Stimulated activated CD8-positive, alpha-beta memory T cell treated with anti-CD3 and anti-CD28 coated beads, Interleukin-2, amount 100 ng/mL, for 1 hour (primary cell): ENCODE results near the gene NBPF1.
"Not testable (repeated sequence)": the region's sequence is repeated elsewhere in the genome, so short reads cannot be mapped to it uniquely, and the experiment has no call there.

Experiments
- DNase-seq, 2 donors: peaks; one replicate each; pipeline ENCODE4 v3.0.0-alpha.2; 2020; ENCODE audit warnings: low read depth in 2 of 2

NBPF1 gene

DNA sequence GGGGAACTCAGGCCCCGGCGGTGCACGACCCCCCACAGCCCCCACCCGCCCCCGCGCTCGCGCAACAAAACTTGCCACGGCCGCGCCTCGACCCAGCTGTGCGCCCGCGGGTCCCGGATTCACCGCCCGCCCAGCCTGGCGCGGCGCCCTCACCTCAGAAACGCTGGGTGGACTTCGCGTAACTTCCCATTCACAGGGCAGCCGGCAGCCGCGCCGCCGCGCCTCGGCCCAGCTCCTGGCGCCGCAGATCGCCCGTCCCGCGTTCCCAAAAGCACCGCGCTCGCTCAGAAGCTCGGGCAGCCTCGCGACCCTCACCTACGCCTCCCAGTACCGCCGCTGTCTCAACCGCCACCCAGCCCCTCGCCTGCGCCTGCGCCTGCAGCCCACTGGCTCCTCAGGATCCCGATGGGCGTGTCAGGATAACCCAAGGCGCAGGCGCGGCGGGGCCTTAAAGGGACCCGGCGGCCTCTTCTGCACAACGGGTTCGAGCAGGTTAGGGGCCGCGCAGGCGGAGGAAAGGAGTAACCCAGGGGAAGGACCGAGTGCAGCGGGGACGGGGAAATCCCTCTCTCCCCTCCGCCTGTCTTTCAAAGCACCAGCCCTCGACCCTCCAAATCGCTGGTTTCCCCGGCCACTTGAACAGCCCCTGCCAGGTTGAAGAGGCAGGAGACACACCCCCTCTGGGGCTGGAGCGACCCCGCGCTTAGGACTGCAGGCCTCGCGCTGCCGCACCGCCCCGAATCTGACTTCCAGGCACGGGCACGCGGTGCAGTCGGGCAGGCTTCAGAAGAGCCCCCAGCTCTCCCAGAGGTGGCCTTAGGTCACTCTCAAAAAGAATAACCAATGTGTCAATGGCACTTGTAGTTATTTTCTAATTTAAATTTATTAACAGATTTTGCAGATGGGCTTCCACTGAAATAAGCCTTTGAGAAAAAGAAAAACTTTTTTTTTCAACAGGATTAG lies at the start of gene NBPF1:
TSS of gene NBPF1 (minus strand) at position 380 of the 963 bp plus-strand sequence.
- DNase-seq, result peak; percentile 80 to 86

DNA sequence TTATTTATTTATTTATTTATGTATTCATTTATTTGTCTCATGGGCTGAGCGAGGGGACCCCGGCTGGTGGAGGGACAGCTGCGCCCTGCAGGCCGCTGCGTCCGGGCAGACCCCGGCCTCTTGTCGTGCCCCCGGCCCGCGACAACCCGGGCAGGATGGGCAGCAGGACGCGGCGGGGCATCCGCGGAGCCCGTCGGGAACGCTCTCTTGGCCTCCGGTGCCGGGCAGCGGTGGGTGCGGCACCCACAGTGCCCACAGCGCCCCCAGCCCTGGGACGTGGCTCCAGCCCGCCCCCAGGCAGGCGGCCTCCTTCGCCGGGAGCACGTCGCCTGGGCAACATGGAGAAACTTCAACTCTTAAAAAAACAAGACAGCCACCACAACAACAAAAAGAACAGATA lies 44.9 kb upstream of the NBPF1 start:
- not testable (repeated sequence) for DNase-seq

DNA sequence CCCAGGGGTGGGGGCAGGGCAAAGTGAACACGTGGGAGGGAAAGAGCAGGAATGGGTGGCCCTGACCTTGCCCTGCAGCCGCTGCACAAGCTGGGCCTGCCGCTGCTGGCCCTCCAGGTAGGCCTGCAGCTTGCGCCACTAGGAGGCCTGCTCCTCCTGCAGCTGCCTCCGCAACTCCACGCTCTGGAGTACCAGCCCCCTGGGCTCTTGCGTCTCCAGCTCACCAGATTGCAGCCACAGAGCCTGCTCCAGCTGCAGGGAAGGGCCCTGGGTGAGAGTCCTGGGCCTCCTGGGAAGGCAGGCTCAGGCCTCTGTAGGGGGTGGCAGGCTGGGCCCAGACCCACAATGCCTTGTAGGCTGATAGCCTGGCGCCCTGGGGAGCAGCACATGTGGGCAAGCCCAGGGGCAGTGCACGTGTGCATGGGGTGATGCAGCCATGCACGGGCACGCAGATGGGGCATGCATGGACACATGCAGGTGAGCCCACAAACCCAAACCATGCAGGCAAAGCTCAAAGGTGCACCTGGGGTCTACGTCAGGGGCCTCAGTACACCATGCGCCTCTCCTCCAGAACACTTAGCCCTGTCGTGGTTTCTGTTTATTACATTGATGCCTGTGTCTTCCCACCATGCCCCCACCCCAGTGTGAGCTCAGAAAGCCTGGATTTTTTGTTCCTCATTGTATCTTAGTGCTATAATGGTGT lies 43.8 kb upstream of the NBPF1 start:
- not testable (repeated sequence) for DNase-seq

DNA sequence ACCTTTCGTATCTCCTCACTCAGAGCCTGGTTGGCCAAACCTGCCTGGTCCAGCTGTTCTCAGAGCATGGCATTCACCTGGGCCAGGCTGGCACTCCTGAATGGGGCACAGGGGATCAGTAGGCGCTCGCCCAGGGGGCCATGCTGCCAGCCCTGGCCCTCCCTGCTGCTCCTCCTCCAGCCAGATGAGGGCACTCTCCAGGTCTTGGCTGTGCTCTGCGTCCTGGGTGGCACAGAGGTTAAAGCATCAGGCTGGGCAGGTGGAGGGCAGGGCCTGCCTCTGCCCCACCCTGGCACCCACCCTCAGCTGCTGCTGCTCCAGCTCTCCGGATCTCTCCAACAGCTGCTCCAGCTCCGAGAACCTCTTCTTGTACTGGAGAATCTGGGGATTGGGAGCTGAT lies 43.2 kb upstream of the NBPF1 start:
- DNase-seq, result not testable (repeated sequence)

DNA sequence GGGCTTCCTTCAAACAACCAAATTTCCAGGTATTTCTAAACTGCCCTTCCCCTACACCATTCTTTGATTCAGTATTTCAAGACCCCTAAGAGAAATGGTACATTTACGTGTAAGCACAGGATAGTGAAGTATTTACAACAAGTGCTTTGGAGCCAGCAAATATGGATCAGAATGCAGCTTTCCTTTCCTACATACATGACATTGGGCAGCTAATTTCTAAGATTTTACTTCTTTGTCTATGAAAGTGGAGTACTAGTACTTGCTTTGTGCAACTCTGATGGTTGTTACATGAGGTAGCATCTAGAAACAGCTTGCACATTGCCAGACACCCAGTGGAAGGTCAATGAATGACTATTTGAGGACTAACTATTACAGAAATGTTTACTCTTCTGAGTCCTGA lies 38.2 kb upstream of the NBPF1 start:
- not testable (repeated sequence) for DNase-seq

DNA sequence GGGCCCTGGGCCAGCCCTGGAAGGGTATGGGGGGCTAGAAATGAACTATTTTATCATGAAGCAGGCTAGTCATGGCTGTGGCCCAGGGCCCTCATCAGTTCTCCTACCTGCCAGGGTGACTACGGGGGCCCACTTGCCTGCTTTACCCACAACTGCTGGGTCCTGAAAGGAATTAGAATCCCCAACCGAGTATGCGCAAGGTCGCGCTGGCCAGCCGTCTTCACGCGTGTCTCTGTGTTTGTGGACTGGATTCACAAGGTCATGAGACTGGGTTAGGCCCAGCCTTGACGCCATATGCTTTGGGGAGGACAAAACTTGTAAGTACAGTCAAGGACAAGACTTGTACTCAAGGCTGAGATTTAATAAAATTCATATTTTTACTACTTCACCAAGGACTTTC lies 36.6 kb upstream of the NBPF1 start:
- not testable (repeated sequence) for DNase-seq

DNA sequence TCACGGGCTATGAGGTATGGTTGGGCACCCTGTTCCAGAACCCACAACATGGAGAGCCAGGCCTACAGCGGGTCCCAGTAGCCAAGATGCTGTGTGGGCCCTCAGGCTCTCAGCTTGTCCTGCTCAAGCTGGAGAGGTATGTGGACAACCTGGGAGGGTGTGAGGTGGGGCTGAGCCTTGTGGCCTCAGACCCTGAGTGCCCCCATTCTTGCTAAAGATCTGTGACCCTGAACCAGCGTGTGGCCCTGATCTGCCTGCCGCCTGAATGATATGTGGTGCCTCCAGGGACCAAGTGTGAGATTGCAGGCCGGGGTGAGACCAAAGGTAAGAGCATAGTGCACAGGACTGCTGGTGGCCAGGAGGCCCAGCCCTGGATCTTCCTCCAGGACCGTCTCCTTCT lies 36.0 kb upstream of the NBPF1 start:
- not testable (repeated sequence) for DNase-seq

DNA sequence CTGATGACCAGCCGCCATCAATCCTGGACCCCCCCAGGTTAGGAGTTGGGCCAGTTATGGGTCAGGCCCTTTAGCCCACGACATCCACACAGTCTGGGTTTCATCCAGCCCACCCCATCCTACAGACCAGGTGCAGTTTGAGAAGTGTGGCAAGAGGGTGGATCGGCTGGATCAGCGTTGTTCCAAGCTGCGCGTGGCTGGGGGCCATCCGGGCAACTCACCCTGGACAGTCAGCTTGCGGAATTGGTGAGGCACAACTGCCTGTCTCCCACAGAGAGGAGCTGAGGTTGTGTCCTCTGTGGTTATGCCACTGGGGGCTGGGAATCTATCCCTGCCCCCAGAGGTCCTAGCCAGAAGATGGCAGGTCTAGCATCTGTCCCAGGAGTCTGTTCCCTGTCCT lies 35.4 kb upstream of the NBPF1 start:
- not testable (repeated sequence) for DNase-seq

DNA sequence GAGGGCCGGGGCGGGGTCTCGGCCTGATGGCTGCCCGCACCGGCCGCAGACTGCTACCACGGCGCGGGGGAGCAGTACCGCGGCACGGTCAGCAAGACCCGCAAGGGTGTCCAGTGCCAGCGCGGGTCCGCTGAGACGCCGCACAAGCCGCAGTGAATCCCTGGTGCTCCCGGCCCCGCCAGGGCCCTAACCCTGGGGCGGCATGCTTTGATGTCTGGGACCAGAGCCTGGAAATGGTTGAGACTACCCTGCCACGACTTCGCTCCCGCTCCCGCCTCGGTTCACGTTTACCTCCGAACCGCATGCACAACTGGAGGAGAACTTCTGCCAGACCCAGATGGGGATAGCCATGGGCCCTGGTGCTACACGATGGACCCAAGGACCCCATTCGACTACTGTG lies 34.9 kb upstream of the NBPF1 start:
- DNase-seq, result not testable (repeated sequence)

DNA sequence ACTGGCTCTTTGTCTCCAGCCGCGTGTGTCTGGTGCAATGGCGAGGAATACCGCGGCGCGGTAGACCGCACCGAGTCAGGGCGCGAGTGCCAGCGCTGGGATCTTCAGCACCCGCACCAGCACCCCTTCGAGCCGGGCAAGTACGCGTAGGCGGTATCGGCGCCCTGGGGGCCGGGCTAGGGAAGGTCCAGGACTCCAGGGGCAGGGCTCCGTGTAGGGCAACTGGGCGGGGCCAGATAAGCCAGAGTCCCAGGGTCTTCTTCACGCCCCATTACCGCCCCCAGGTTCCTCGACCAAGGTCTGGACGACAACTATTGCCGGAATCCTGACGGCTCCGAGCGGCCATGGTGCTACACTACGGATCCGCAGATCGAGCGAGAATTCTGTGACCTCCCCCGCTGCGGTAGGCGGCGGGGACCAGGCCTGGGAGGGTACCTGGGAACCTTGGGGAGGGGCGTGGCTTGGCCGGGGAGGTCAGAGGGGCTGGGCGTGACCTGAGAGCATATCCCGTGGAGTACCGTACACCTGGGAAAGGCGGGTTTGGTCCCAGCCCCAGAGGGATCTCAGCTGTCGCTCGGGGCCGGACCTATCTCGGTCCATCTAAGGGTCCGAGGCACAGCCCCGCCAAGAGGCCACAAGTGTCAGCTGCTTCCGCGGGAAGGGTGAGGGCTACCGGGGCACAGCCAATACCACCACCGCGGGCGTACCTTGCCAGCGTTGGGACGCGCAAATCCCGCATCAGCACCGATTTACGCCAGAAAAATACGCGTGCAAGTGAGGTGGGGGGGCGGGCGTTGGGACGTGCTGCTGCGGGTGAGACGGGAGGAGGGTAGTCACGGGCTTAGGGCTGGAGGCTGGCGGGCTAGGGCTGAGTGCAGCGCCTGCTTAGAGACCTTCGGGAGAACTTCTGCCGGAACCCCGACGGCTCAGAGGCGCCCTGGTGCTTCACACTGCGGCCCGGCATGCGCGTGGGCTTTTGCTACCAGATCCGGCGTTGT lies 34.1 kb upstream of the NBPF1 start:
- DNase-seq, result not testable (repeated sequence)

DNA sequence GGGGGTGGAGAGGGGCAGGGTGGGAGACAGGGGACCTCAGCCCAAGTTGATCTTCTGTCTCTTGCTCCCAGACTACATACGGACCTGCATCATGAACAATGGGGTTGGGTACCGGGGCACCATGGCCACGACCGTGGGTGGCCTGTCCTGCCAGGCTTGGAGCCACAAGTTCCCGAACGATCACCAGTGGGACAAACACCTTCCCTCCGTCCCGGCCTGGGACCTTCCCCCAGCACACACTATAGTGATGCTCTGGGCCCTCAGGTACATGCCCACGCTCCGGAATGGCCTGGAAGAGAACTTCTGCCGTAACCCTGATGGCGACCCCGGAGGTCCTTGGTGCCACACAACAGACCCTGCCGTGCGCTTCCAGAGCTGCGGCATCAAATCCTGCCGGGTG lies 33.4 kb upstream of the NBPF1 start:
- not testable (repeated sequence) for DNase-seq

DNA sequence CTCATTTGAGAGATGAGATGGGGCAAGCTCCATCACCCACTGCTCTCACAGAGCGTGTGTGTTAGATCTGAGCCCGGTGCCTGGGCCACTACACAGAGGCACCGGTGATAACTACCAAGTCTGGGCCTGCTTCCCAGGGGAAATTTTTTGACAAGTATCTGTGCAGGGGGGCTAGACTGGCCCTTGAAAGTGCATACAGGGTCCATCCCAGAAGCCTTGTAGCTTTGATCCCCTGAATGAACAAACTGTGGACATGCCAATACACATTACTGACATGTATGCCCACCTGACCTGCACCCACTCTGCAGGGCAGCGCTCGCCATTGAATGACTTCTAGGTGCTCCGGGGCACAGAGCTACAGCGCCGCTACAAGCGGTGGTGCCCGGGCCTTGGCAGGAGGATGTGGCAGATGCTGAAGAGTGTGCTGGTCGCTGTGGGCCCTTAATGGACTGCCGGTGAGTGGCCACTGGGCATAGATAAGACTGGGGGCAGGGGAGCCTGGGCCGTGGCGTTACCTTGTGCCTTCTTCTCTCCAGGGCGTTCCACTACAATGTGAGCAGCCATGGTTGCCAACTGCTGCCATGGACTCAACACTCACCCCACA lies 32.8 kb upstream of the NBPF1 start:
- not testable (repeated sequence) for DNase-seq

DNA sequence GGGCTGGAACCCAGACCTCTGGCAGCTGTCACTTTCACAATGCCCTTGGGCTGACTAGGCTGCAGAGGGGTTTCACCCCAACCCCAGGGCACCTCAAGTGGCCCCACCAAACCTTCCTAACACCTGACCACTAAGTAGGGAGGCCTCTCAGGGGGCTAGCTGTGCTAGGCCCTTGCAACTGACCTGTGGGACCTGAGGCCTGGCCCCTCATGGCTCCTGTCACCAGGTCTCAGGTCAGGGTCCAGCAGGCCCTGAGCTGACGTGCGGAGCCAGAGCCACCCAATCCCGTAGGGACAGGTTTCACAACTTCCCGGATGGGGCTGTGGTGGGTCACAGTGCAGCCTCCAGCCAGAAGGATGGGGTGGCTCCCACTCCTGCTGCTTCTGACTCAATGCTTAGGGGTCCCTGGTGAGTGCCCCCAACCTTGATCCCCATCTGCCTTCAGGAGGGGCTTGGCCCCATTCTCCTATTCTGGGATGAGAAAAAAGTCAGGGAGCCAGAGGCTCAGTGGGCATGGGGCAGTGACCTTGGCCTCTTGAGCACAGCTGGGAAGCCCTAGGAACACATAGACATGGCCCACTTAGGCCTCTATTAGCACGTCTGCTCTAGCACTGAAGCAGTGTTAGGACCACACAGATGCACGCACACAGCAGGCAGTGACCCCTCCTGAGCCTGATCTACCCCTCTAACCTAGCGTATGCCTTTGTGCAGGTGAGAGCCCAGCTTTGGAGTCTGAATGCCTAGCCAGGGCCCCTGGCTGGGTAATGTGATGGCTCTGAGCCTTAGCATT lies 32.1 kb upstream of the NBPF1 start:
- not testable (repeated sequence) for DNase-seq

DNA sequence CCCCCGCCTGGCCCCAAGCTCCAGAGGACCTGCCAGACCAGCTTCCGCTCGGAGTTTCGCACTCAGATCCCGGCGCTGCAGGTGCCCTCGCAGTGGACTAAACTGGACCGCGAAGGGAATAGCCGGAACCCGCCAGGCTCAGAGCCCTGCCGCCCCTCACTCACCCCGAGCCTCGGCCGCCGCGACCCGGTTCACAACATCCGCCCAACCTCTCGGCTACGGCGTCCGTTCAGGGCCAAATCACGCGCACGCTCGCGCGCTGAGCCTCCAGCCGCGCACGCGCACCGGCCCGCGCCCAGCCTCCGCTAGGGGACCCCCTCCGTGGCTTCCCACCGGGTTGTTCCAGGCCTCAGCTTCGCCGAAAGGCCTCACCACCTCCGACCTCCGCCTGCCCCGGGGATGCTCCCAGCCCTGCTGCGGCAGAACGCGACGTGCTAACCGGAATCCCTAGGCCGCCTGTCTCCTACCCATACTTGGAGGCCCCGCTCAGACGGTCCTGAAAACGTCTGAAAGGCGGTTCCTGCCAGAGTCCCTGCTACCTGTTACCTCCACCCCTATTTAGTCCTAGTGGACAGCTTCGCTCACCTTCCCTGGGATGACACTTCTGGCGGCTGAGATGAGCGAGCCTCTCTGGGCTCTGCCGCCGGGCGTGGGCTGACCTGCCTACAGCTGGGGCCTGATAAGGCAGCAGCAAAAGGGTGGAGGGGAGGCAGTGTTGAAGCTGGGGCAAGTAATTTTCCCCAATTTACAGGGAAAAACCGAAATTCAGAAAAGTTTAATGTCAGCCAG lies 31.3 kb upstream of the NBPF1 start:
- peak; percentile 100 for DNase-seq

DNA sequence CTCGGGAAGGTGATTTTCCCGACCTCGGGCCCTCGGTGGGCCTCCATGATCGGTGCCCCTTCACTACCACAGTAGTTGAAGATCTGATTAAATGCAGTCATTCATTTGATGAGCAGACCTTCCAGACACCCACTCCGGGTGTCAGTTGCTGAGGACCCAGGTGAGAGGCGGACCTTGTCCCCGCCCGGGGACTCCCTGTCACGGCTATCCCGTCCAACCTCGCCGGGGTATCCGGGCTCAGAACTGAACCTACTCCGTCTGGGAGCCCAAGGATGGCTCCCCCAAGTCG lies 30.8 kb upstream of the NBPF1 start:
- no peak for DNase-seq

DNA sequence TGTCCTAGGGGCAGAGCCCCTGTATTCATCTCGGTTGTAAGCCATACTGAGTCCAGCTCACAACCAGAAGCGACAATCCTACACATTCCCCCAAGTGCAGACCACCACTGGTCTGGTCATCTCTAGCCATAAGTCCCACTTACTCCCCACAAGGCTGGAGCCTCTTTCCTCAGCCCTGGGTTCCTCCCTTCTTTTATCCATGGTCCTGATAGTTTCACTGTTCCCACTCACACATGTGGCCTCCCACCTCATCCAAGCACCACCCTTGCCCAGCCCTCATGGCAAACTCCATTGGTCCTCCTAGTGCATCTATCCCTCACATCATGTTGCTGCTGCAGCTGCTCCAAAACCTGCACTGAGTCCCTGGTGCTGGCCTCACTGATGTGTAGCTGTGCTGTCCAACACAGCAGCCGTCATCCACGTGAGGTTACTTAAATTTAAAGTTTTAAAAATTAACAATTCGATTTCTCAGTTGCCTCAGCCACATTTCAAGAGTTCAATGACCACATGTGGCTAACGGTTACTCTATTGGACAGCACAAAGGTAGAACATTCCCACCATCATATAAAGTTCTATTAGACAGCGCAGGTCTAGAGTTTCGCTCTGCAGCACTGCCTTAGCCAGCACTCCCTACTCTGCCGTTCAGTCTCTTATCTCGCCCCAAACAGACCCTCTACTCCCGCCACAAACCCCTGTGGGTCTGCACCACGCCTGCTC lies 30.3 kb upstream of the NBPF1 start:
- not testable (repeated sequence) for DNase-seq

DNA sequence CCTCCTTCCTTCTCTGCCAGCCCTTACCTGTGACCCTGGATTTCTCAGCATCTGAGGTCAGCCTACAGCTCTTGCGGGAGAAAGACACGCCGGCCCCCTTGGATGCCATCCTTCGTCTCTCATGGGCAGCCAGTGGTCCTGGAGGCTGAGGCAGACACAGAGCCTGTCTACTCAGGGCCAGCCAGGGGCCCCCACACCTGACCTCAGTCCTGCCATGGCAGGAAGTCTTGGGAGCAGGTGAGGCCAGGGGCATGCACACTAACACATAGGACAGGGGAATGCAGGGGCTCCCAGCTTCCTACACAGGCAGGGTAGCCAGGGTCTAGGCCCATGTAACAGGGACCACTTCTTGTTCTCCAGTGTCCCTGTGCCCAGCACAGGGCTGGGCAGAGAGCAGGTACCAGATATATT lies 29.6 kb upstream of the NBPF1 start:
- not testable (repeated sequence) for DNase-seq

DNA sequence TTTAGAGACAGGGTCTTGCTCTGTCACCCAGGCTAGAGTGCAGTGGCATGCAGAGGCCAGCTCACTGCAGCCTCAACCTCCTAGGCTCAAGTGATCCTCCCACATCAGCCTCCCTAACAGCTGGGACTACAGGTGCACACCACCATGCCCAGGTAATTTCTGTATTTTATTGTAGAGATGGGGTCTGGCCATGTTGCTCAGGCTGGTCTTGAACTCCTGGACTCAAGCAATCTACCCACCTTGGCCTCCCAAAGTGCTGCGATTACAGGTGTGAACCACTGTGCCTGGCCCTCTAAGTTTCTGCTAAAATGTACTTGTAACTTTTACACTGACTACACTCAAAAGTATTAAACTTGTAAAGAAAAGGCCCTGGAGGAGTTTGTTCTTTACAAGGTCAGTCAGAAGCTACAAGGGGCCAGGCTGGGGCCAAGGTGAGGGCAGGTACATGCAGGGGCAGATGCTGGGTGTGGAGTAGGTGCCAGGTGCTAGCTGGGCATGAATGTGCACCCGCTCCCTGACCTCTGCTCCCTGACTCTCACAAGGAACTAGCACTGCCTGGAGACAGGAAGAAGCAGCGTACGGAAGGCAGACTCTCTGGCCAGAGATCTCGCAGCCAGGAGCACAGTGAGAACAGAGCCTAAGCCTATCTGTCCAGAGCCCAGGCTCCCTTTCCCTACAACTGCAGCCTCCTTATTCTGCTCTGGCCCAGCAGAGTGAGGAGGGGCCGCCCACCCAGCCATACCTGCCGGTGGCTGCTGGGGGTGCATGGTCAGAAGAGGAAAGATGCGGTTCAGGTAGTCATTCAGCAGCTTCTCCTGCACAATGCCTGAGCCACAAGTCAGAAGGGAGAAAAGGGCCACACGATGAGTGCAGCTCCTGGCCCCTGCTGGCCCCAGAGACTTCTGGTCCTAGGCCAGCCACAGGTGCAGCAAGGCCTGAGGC lies 28.9 kb upstream of the NBPF1 start:
- not testable (repeated sequence) for DNase-seq
